HepG2 (cell line): ENCODE data around the gene P4HB. TPM values are rescaled to one million over a fixed set of nuclear protein-coding genes. Genes with fewer than 3 reads are reported as not detected.
A peak's percentile ranks its signal among the peaks of the same experiment; 100 is the strongest.

Source experiments
- CSRNP1 ChIP-seq: sonication (generic); formaldehyde crosslinking; IDR thresholded peaks from 2 replicates; pipeline ENCODE4 v1.8.1; 2023; ENCODE audit warnings: mild to moderate bottlenecking, missing genetic modification reagents
- ISX ChIP-seq: sonication (generic); formaldehyde crosslinking; conservative IDR thresholded peaks from 2 replicates; pipeline ENCODE4 v1.5.0; 2020; ENCODE audit warnings: missing genetic modification reagents
- JUND ChIP-seq: sonication (generic); formaldehyde crosslinking; IDR thresholded peaks from 2 replicates; pipeline ENCODE4 v1.8.0; 2022; ENCODE audit warnings: mild to moderate bottlenecking, missing genetic modification reagents
- MIER2 ChIP-seq: IDR thresholded peaks from 2 replicates; pipeline ENCODE4 v1.6.1; 2016; ENCODE audit warnings: missing biosample characterization, missing genetic modification reagents
- MNT ChIP-seq: fragments of 450-650 bp; IDR thresholded peaks from 2 replicates; pipeline ENCODE4 v1.6.1; 2016
- PBX2 ChIP-seq: IDR thresholded peaks from 2 replicates; pipeline ENCODE4 v1.6.1; 2016; ENCODE audit warnings: control low read depth
- PHF21A ChIP-seq: sonication (generic); formaldehyde crosslinking; IDR thresholded peaks from 2 replicates; pipeline ENCODE4 v1.5.0; 2020; ENCODE audit warnings: mild to moderate bottlenecking, missing genetic modification reagents
- RBM39 ChIP-seq: fragments of 200-400 bp; formaldehyde crosslinking; IDR thresholded peaks from one replicate; pipeline ENCODE4 v1.6.1; 2018; ENCODE audit warnings: antibody characterized with exemption, mild to moderate bottlenecking, low read depth, low read length; ENCODE audit not compliant: poor library complexity, severe bottlenecking
- ZNF276 ChIP-seq: sonication (generic); formaldehyde crosslinking; IDR thresholded peaks from 2 replicates; pipeline ENCODE4 v1.4.0; 2020; ENCODE audit warnings: mild to moderate bottlenecking, low read depth, missing genetic modification reagents
- ZNF546 ChIP-seq: sonication (generic); formaldehyde crosslinking; conservative IDR thresholded peaks from 2 replicates; pipeline ENCODE4 v1.8.1; 2023; ENCODE audit warnings: mild to moderate bottlenecking, missing genetic modification reagents
- ZNF589 ChIP-seq: sonication (generic); formaldehyde crosslinking; conservative IDR thresholded peaks from 2 replicates; pipeline ENCODE4 v1.8.0; 2022; ENCODE audit warnings: mild to moderate bottlenecking, moderate library complexity, missing genetic modification reagents
- ZNF646 ChIP-seq: sonication (generic); formaldehyde crosslinking; IDR thresholded peaks from 2 replicates; pipeline ENCODE4 v1.9.0; 2021; ENCODE audit warnings: mild to moderate bottlenecking, missing genetic modification reagents
- ZNF747 ChIP-seq: sonication (generic); formaldehyde crosslinking; IDR thresholded peaks from 2 replicates; pipeline ENCODE4 v1.8.1; 2023; ENCODE audit warnings: missing genetic modification reagents, mild to moderate bottlenecking, borderline replicate concordance
- polyA plus RNA-seq, 8 experiments: library from polyadenylated mRNA; depleted of rRNA in 3 of 8; stranded (reverse) in 7 of 8; unstranded in 1 of 8; fragments of >200 nt; fragmentation: Illumina TruSeq in 4 of 8; extraction: Trizol in 4 of 8; gene quantifications; 2 replicates each; pipeline versions ENCODE4 v1.2.1 to v1.2.3, GENCODE V29; 2011 to 2016; ENCODE audit warnings: low read depth in 4 of 8, missing spikeins in 1 of 8, mixed read lengths in 1 of 8; ENCODE audit not compliant: insufficient read depth in 1 of 8
- total RNA-seq, 5 experiments: library from RNA; depleted of rRNA; stranded (reverse); fragments of >200 nt; fragmentation: Illumina TruSeq; extraction: Trizol; gene quantifications; 2 replicates each; pipeline ENCODE4 v1.2.3, GENCODE V29; 2016; ENCODE audit warnings: low read depth in 1 of 5
- TF ChIP-seq, protein P1 (sequence below): sonication (generic); formaldehyde crosslinking; IDR thresholded peaks from 2 replicates; pipeline ENCODE4 v1.8.1; 2023; ENCODE audit warnings: mild to moderate bottlenecking, missing genetic modification reagents, borderline replicate concordance

Gene P4HB
- total and polyA plus RNA-seq, 2 of the 13 experiments (the other 11 are each of a cell fraction or from before 2014, with no cell fraction given): 185 to 782 TPM

GRCh38 chr17:81794074-81794476 is 66.3 kb downstream of the P4HB start (continued):
- TF ChIP-seq CSRNP1 (no peak), ISX (CRISPR knock-in tag) (no peak), ZNF646 (peak; percentile 97), PBX2 (no peak), MIER2 (CRISPR knock-in tag) (no peak), JUND (CRISPR knock-in tag) (no peak), ZNF276 (CRISPR knock-in tag) (0 out of 2 replicates have a peak, but pooled peaks have one; percentile 25), RBM39 (no peak), MNT (no peak; the same call in 1 of the 2 replicates), ZNF747 (no peak), PHF21A (no peak), ZNF546 (CRISPR knock-in tag) (no peak), ZNF589 (CRISPR knock-in tag) (no peak)
- TF ChIP-seq, protein P1, sequence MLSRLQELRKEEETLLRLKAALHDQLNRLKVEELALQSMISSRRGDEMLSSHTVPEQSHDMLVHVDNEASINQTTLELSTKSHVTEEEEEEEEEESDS: no peak
